Measurements from ENCODE around the gene CRTC1.

Gene CRTC1

DNA sequence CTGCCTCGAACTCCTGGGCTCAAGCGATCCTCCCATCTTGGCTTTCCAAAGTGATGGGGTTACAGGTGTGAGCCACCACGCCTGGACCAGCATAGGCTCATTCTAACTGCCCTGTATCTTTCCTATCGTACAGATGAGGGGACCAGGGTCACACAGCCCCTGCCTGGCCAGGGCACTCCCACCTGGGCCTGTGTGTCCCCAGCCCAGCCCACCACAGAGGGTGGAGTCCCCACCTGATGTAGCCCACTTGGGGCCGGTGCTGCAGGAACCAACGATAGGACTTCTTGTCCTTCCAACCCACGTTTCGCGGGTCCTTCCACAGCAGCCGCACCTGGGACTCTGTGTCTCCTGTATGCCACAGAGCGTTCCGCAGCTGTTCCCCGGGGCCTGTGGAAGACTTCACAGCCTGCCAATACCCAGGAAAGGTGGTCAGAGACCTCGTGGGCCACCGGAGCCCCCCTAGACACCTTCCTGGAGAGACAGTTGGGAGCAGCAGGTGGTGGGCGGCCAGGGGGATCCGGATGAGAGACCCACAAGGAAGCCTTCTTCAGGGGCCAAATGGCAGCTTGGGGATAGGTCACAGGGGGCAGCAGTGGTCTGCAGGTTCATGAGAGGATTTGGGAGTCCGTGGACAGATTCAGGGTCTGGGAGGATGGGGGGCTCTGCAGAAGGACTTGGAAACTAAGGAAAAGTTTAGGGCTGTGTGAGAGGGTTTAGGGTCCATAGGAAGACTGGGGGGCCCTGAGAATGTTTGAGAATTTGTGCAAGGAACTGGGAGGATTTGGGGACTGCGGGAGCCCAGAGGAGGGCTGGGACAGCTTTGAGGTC lies 100.7 kb downstream of the CRTC1 start:
- no peak for DNase-seq (ENCODE audit: extremely low spot score)
- CTCF ChIA-PET = no interaction called here
- POLR2A ChIA-PET = no interaction called here
- TF ChIP-seq SUZ12 (IDR thresholded peaks at IDR 0.05) = no peak
- no peak for TF ChIP-seq BHLHE40 (IDR thresholded peaks at IDR 0.05; ENCODE audit: borderline replicate concordance)
- no peak for TF ChIP-seq LEF1 (IDR thresholded peaks at IDR 0.05; ENCODE audit: borderline replicate concordance)
- no peak for TF ChIP-seq L3MBTL2 (conservative IDR thresholded peaks at IDR 0.05)
- no peak for TF ChIP-seq ARNT (IDR thresholded peaks at IDR 0.05)
- TF ChIP-seq NFRKB (IDR thresholded peaks at IDR 0.05) = no peak
- TF ChIP-seq FOXA1 (IDR thresholded peaks at IDR 0.05) = no peak
- TF ChIP-seq ZNF384 (IDR thresholded peaks at IDR 0.05) = no peak
- TF ChIP-seq FOXM1 (IDR thresholded peaks at IDR 0.05; ENCODE audit: borderline replicate concordance) = no peak
- TF ChIP-seq, protein P1, sequence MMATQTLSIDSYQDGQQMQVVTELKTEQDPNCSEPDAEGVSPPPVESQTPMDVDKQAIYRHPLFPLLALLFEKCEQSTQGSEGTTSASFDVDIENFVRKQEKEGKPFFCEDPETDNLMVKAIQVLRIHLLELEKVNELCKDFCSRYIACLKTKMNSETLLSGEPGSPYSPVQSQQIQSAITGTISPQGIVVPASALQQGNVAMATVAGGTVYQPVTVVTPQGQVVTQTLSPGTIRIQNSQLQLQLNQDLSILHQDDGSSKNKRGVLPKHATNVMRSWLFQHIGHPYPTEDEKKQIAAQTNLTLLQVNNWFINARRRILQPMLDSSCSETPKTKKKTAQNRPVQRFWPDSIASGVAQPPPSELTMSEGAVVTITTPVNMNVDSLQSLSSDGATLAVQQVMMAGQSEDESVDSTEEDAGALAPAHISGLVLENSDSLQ (IDR thresholded peaks at IDR 0.05) = no peak

DNA sequence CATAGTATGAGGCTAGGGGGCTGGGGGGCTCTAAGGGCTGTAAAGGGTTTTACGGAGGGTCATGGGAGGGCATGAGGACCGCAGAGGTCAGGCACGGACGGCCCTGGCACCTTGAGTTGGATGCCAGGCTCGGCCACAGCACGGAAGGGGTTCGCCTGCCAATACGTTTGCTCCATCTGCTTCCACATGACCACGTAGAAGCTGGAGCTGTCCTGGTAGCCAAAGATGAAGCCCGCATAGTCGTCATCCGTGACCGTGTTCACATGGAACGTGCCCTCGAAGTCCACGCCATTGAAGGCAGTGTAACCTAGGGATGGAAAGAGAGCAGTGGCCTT lies 101.3 kb downstream of the CRTC1 start:
- ChIA-PET CTCF (no interaction called here), POLR2A (no interaction called here)
- TF ChIP-seq L3MBTL2 (conservative IDR thresholded peaks at IDR 0.05) = no peak
- no peak for TF ChIP-seq CTBP1 (IDR thresholded peaks at IDR 0.05; ENCODE audit: borderline replicate concordance)
- TF ChIP-seq ELF4 (IDR thresholded peaks at IDR 0.05) = no peak
- no peak for TF ChIP-seq LEF1 (IDR thresholded peaks at IDR 0.05; ENCODE audit: borderline replicate concordance)
- TF ChIP-seq, protein P1 (IDR thresholded peaks at IDR 0.05) = no peak
- no peak for TF ChIP-seq FOXM1 (IDR thresholded peaks at IDR 0.05; ENCODE audit: borderline replicate concordance)
- TF ChIP-seq ARNT (IDR thresholded peaks at IDR 0.05) = no peak
- TF ChIP-seq HDGF (IDR thresholded peaks at IDR 0.05; ENCODE audit: borderline replicate concordance) = no peak
- no peak for TF ChIP-seq FOXA1 (IDR thresholded peaks at IDR 0.05)
- TF ChIP-seq TARDBP (IDR thresholded peaks at IDR 0.05) = no peak
- no peak for TF ChIP-seq SUZ12 (IDR thresholded peaks at IDR 0.05)
- no peak for TF ChIP-seq FOXK2 (IDR thresholded peaks at IDR 0.05)
- no peak for TF ChIP-seq SP1 (IDR thresholded peaks at IDR 0.05)
- TF ChIP-seq BHLHE40 (IDR thresholded peaks at IDR 0.05; ENCODE audit: borderline replicate concordance) = no peak
- no peak for TF ChIP-seq ZNF384 (IDR thresholded peaks at IDR 0.05)
- no peak for TF ChIP-seq NFRKB (IDR thresholded peaks at IDR 0.05)
- no peak for DNase-seq (ENCODE audit: extremely low spot score)

DNA sequence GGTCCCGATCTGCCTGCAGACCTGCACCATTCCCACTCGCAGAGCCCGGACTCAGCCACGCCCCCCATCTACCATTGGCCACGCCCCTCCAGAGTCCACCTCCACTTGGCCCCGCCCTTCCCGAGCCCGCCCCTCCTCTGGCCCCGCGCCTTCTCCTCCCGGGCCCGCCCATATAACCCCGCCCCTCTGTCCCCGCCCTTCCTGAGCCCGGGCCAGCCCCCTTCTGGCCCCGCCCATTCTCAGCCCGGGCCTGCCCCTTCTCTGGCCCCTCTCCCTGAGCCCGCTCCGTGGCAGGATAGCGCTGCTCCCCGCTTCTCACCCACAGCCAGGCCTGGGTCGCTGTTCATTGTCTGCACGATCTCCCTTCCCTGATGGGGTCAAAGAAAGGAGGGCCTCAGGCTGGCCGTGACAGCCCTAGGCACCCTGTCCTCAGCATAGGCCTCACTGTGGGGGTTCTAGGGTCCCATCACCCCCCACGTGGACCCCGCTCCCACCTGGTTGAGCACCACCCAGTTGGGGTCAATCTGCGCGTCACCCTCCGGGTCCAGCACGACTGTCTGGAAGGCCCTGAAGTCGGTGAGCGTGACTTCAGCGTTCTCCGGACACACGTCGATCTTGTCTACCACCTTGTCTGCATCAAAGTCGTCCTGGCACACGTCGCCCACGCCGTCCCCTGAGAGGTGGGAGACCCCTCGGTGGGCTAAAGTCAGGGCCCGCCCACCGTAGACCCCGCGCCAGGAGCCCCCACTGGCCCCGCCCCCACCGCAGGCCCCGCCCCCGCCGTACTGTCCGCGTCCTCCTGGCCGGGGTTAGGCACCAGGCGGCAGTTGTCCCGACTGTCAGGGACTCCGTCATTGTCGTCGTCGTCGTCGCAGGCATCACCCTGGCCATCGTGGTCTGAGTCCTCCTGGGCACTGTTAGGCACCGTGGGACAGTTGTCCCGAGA lies 102.0 kb downstream of the CRTC1 start:
- TF ChIP-seq, protein P1 (IDR thresholded peaks at IDR 0.05) = no peak
- TF ChIP-seq NFRKB (IDR thresholded peaks at IDR 0.05) (no peak), FOXK2 (IDR thresholded peaks at IDR 0.05) (no peak), L3MBTL2 (conservative IDR thresholded peaks at IDR 0.05) (no peak), SP1 (IDR thresholded peaks at IDR 0.05) (no peak), ZNF384 (IDR thresholded peaks at IDR 0.05) (no peak), SUZ12 (IDR thresholded peaks at IDR 0.05) (no peak), ELF4 (IDR thresholded peaks at IDR 0.05) (no peak), BHLHE40 (IDR thresholded peaks at IDR 0.05; ENCODE audit: borderline replicate concordance) (no peak), HDGF (IDR thresholded peaks at IDR 0.05; ENCODE audit: borderline replicate concordance) (no peak), CTBP1 (IDR thresholded peaks at IDR 0.05; ENCODE audit: borderline replicate concordance) (no peak), LEF1 (IDR thresholded peaks at IDR 0.05; ENCODE audit: borderline replicate concordance) (no peak), TARDBP (IDR thresholded peaks at IDR 0.05) (no peak), FOXM1 (IDR thresholded peaks at IDR 0.05; ENCODE audit: borderline replicate concordance) (no peak), ARNT (IDR thresholded peaks at IDR 0.05) (no peak), FOXA1 (IDR thresholded peaks at IDR 0.05) (no peak)
- ChIA-PET POLR2A (interaction anchor here (2.2 kb wide), 1 partner anchor 46 kb away, joined by 10 read pairs; the partner anchor contains the start of gene UPF1), CTCF (no interaction called here)
- peak; percentile 100 for DNase-seq (ENCODE audit: extremely low spot score)

DNA sequence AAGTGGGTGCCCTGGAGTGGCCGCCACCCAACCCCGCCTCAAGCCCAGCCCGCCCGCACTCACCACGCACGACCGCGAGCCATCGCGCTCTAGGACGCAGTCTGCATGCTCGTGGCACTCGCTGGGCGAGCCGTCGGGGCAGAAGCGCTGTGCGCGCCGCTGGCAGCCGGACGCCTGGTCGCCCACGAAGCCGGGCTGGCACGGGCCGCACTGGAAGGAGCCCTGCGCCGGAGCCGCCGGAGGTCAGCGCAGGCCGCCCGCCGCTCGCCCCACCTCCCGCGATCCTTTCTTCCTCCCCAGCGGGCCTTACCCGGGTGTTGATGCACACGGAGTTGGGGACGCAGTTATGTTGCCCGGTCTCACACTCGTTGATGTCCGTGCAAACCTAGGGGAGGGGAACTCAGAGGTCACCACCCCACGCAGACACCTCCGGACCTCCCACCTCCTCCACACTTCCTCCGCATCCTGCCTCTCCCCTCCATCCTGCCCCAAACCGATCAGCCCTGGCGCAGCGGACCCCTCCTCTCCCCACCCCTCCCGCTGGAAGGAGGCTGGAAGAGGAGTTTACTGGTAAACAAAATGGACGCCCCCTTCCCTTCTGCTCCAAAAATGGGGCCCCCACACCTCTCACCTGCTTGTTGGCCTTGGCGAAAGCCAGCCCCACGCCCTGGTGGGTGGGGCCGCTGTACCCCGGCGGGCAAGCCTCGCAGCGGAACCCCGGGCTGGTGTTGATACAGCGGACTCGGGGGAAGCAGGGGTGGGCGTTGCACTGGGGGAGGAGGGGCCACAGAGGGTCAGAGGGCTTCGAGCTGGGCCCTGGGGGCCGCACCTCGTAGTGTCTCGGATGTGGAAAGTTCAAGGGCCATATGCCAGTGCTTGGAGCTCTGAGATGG lies 105.3 kb downstream of the CRTC1 start:
- no peak for DNase-seq (ENCODE audit: extremely low spot score)
- ChIA-PET CTCF (interaction anchor here (0.6 to 1.0 kb wide), 3 partner anchors 9 to 198 kb away, joined by 3 read pairs; no protein-coding TSS in a partner anchor), POLR2A (no interaction called here)
- TF ChIP-seq CTBP1 (IDR thresholded peaks at IDR 0.05; ENCODE audit: borderline replicate concordance) (no peak), ARNT (IDR thresholded peaks at IDR 0.05) (no peak), ZNF384 (IDR thresholded peaks at IDR 0.05) (no peak), SUZ12 (IDR thresholded peaks at IDR 0.05) (no peak), BHLHE40 (IDR thresholded peaks at IDR 0.05; ENCODE audit: borderline replicate concordance) (no peak), FOXA1 (IDR thresholded peaks at IDR 0.05) (no peak), L3MBTL2 (conservative IDR thresholded peaks at IDR 0.05) (no peak), HDGF (IDR thresholded peaks at IDR 0.05; ENCODE audit: borderline replicate concordance) (no peak), FOXM1 (IDR thresholded peaks at IDR 0.05; ENCODE audit: borderline replicate concordance) (no peak), NFRKB (IDR thresholded peaks at IDR 0.05) (no peak), ELF4 (IDR thresholded peaks at IDR 0.05) (no peak), TARDBP (IDR thresholded peaks at IDR 0.05) (no peak), LEF1 (IDR thresholded peaks at IDR 0.05; ENCODE audit: borderline replicate concordance) (no peak), SP1 (IDR thresholded peaks at IDR 0.05) (no peak), FOXK2 (IDR thresholded peaks at IDR 0.05) (no peak)
- TF ChIP-seq, protein P1 (IDR thresholded peaks at IDR 0.05) = no peak
